ENCODE data around the gene RAX2.

RAX2 gene

GRCh38 chr19:3807131-3807480 is 35.1 kb upstream of the RAX2 start:
- DNase-seq (ENCODE audit: low read depth), result no peak
- TF ChIP-seq CTCF (conservative IDR thresholded peaks at IDR 0.05; ENCODE audit: low read depth, low read length), result no peak
- H3K4me3 ChIP-seq (ENCODE audit: low read depth, low read length), result no peak overlapping the region

- no peak for DNase-seq (ENCODE audit: low read depth)
- no peak for TF ChIP-seq CTCF (conservative IDR thresholded peaks at IDR 0.05; ENCODE audit: low read depth, low read length)
- no peak overlapping the region for H3K4me3 ChIP-seq (ENCODE audit: low read depth, low read length)
Observed at GRCh38 chr19:3805859-3806258, 33.8 kb upstream of the RAX2 start.

- no peak for TF ChIP-seq CTCF (conservative IDR thresholded peaks at IDR 0.05; ENCODE audit: low read depth, low read length)
- DNase-seq (ENCODE audit: low read depth), result no peak
- H3K4me3 ChIP-seq (ENCODE audit: low read depth, low read length), result no peak overlapping the region
Observed at GRCh38 chr19:3804429-3804828, 32.4 kb upstream of the RAX2 start.

- H3K4me3 ChIP-seq (ENCODE audit: low read depth, low read length), result no peak overlapping the region
- DNase-seq (ENCODE audit: low read depth), result no peak
- TF ChIP-seq CTCF (conservative IDR thresholded peaks at IDR 0.05; ENCODE audit: low read depth, low read length), result no peak
Observed at GRCh38 chr19:3803986-3804385, 32.0 kb upstream of the RAX2 start.

GRCh38 chr19:3803114-3803888 is 31.3 kb upstream of the RAX2 start:
- TF ChIP-seq CTCF (conservative IDR thresholded peaks at IDR 0.05; ENCODE audit: low read depth, low read length), result no peak
- no peak overlapping the region for H3K4me3 ChIP-seq (ENCODE audit: low read depth, low read length)
- DNase-seq (ENCODE audit: low read depth), result no peak

- DNase-seq (ENCODE audit: low read depth), result no peak
- no peak overlapping the region for H3K4me3 ChIP-seq (ENCODE audit: low read depth, low read length)
- TF ChIP-seq CTCF (conservative IDR thresholded peaks at IDR 0.05; ENCODE audit: low read depth, low read length), result peak; percentile 34
Observed at GRCh38 chr19:3801412-3802096, 29.5 kb upstream of the RAX2 start.

GRCh38 chr19:3800996-3801395 is 29.0 kb upstream of the RAX2 start:
- TF ChIP-seq CTCF (conservative IDR thresholded peaks at IDR 0.05; ENCODE audit: low read depth, low read length), result no peak
- DNase-seq (ENCODE audit: low read depth), result no peak
- H3K4me3 ChIP-seq (ENCODE audit: low read depth, low read length), result no peak overlapping the region
